GM20000 (cell line): ENCODE measurements around the gene TGFBI.

Experiments used
- DNase-seq: peaks from one replicate; pipeline ENCODE4 v3.0.0; 2012; ENCODE audit warnings: low spot score
- CTCF ChIP-seq: IDR thresholded peaks from 2 replicates; pipeline ENCODE4 v1.5.1; 2012; ENCODE audit warnings: mild to moderate bottlenecking, control low read depth; ENCODE audit errors: extremely low read depth, missing control alignments

Gene TGFBI

GRCh38 chr5:136094913-136095641 is 66.3 kb downstream of the TGFBI start:
- DNase-seq = no peak
- TF ChIP-seq CTCF = no peak

- no peak for DNase-seq
- TF ChIP-seq CTCF = no peak
Measured at GRCh38 chr5:136098176-136098575, 69.4 kb downstream of the TGFBI start.

DNA sequence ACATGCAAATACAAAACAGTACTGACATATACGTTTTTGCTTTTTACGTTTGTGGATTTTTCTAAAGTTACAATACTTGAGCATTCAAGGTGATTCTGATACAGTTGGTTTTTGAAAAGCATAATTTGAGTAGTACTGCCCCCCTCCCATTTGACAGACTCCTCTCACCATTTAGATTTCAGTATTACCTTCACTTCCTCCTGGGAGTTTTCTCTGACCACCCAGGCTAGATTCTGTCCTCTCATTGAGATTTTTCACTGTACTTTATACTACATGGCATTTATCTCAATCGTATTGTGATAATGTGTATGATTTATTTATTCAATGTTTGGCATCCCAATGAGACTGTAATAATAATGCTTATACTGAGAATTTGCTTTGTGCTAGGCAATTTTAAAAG is 71.1 kb downstream of the TGFBI start:
- no peak for DNase-seq
- no peak for TF ChIP-seq CTCF

DNA sequence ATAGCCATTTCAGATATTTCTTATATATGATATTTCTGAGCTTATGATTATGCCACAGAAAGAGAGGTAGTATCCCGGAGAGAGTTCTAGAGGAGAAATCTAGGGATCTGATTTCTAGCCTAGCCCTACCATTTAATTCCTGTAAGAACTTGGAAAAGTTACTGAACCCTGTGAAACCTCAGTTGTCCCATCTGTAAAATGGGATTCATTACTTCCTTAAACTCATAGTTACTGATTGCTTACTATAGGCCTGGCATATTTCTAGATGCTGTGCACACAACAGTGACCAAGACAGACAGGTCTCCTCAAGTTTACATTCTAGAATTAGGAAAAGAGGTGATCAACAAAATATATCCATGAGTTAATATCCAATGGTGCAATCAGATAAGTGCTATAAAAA is 73.1 kb downstream of the TGFBI start:
- DNase-seq = no peak
- no peak for TF ChIP-seq CTCF

DNA sequence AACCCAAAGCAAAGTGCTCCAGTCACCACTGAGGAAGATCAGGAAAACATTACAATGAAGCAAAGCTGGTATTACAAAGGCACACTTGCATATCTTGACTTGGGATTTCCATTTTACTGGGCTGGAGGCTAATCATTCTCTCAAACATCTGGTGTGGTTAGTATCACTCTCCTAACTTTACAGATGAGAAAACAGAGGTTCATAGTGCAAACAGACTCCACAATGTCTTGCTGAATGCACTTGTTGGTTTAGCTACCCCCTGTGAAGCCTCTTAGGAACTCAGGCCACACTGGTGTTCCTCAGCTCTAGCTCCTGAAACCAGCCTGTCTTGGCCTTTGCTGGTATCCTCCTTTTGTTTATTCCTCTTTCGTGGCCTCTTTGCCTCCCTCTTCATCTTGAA is 74.3 kb downstream of the TGFBI start:
- no peak for TF ChIP-seq CTCF
- no peak for DNase-seq

GRCh38 chr5:136104306-136104965 is 75.6 kb downstream of the TGFBI start:
- DNase-seq = no peak
- no peak for TF ChIP-seq CTCF

DNA sequence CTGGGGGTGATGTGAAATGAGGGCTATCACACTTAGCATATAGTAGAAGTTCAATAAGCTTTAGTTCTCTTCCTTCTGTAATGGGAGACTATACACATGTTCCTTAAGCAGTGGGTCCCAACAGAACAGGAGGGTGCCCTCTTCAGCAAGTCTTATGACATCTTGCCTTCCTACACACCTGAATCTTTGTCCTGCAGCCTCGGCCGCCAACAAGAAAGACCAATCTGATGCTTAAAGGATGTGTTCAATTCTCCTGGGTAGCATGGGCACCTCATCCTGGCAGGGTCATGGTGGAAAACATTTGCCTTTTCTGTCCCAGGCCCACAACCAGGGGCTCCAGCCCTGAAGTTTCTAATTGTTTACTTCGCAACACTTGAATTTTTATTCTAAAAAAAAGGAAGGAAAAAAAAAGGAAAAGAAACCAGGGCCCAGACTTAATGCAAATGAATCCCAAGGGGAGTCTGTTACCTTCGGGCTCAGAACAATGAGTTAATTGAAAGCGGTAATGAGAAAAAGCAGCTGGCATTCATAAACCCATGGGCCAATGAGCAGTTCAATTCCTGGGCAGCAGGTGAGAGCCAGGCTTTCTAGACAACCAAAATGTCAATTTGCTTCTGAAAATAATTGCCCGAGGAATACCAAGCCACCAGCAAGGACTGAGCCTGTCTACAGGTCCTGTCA is 77.7 kb downstream of the TGFBI start:
- no peak for TF ChIP-seq CTCF
- DNase-seq = no peak
